A549 (cell line): ENCODE results near the gene PDLIM5. TPM values are rescaled to one million over a fixed set of nuclear protein-coding genes. Genes with fewer than 3 reads are reported as not detected.

Experiments
- ATAC-seq, 2 experiments: fragments of 200-7000 bp in 1 of 2; fragments of >200 bp in 1 of 2; cut with Nextera tagmentation in 1 of 2; cut with Tn5 transposase in 1 of 2; 3 replicates each; pipeline versions ENCODE4 v1.8.0 to v1.9.1; 2018 to 2020; ENCODE audit warnings: mild to moderate bottlenecking in 1 of 2, moderate library complexity in 1 of 2
- CTCF ChIA-PET: fragments of 300-600 bp; sonication (Branson Sonifier 250); formaldehyde crosslinking; extraction: SDS; loops from one replicate; lab custom pipeline; 2021; ENCODE audit warnings: antibody characterized with exemption, inconsistent platforms; lab: Yijun Ruan, JAX
- POLR2A ChIA-PET: fragments of 350-600 bp; formaldehyde crosslinking; extraction: SDS; loops from one replicate; lab custom pipeline; 2021; ENCODE audit warnings: antibody characterized with exemption, inconsistent platforms; lab: Yijun Ruan, JAX
- DNase-seq, 2 experiments: peaks; one replicate each; pipeline versions ENCODE4 v3.0.0 to v3.0.0-alpha.2; 2011 to 2016; ENCODE audit warnings: low read depth in 1 of 2, low spot score in 1 of 2
- FAIRE-seq: peaks from 2 replicates; lab custom pipeline; 2011; peaks lifted over from hg19 to GRCh38; lab: Jason Lieb, UNC
- H3K27ac ChIP-seq, 2 experiments: fragments of >200 bp; sonication (Bioruptor Twin); formaldehyde crosslinking; 3 replicates each; pipeline ENCODE4 v1.5.1; 2016 to 2017
- H3K4me1 ChIP-seq: fragments of >200 bp; sonication (Bioruptor Twin); formaldehyde crosslinking; 3 replicates; pipeline ENCODE4 v1.6.1; 2016
- H3K4me2 ChIP-seq: fragments of >200 bp; sonication (Bioruptor Twin); formaldehyde crosslinking; 3 replicates; pipeline ENCODE4 v1.6.1; 2016
- H3K4me3 ChIP-seq: fragments of >200 bp; sonication (Bioruptor Twin); formaldehyde crosslinking; 3 replicates; pipeline ENCODE4 v1.5.1; 2016
- H3K9me3 ChIP-seq: fragments of >200 bp; sonication (Bioruptor Twin); formaldehyde crosslinking; 3 replicates; pipeline ENCODE4 v1.6.1; 2016
- BCL3 ChIP-seq: fragments of >200 bp; sonication (Bioruptor Twin); formaldehyde crosslinking; IDR thresholded peaks from 3 replicates; pipeline ENCODE4 v1.6.1; 2016
- CBX8 ChIP-seq: fragments of 200-600 bp; sonication (generic); IDR thresholded peaks from 2 replicates; pipeline ENCODE4 v1.6.1; 2016
- CHD2 ChIP-seq: fragments of 150-350 bp; IDR thresholded peaks from 2 replicates; pipeline ENCODE4 v1.6.1; 2014; ENCODE audit warnings: low read length; ENCODE audit not compliant: partially characterized antibody
- CHD4 ChIP-seq: fragments of 200-600 bp; sonication (generic); IDR thresholded peaks from 2 replicates; pipeline ENCODE4 v1.6.1; 2016; ENCODE audit warnings: antibody characterized with exemption, mild to moderate bottlenecking, borderline replicate concordance
- FOSB ChIP-seq: fragments of 250-450 bp; sonication (Bioruptor Pico); IDR thresholded peaks from 2 replicates; pipeline ENCODE4 v1.5.0; 2020; ENCODE audit warnings: mild to moderate bottlenecking, moderate library complexity
- HEYL ChIP-seq: fragments of 250-450 bp; sonication (Bioruptor Pico); IDR thresholded peaks from 2 replicates; pipeline ENCODE4 v1.8.0; 2021; ENCODE audit warnings: mild to moderate bottlenecking, moderate library complexity
- HOXB13 ChIP-seq: fragments of 250-450 bp; sonication (Bioruptor Pico); IDR thresholded peaks from 2 replicates; pipeline ENCODE4 v1.5.0; 2020; ENCODE audit warnings: low read depth, mild to moderate bottlenecking, moderate library complexity
- JUN ChIP-seq, 2 experiments: fragments of >200 bp; sonication (Bioruptor Twin); formaldehyde crosslinking; IDR thresholded peaks; 2 replicates in 1 of 2; 3 replicates in 1 of 2; pipeline ENCODE4 v1.6.1; 2016 to 2017
- JUNB ChIP-seq: fragments of >200 bp; sonication (Bioruptor Twin); formaldehyde crosslinking; IDR thresholded peaks from 2 replicates; pipeline ENCODE4 v1.6.1; 2016
- KDM1A ChIP-seq: fragments of 200-600 bp; sonication (generic); IDR thresholded peaks from 2 replicates; pipeline ENCODE4 v1.6.1; 2016; ENCODE audit warnings: low read depth, mild to moderate bottlenecking
- MAX ChIP-seq: IDR thresholded peaks from 2 replicates; pipeline ENCODE4 v1.6.1; 2012
- MAZ ChIP-seq: fragments of 150-350 bp; IDR thresholded peaks from 2 replicates; pipeline ENCODE4 v1.6.1; 2014; ENCODE audit warnings: antibody characterized with exemption, low read depth, low read length, borderline replicate concordance
- PBX3 ChIP-seq: IDR thresholded peaks from 2 replicates; pipeline ENCODE4 v1.6.1; 2012
- PHF8 ChIP-seq: fragments of 200-600 bp; sonication (generic); IDR thresholded peaks from 2 replicates; pipeline ENCODE4 v1.6.1; 2016; ENCODE audit warnings: low read depth, mild to moderate bottlenecking, antibody characterized with exemption, moderate library complexity, borderline replicate concordance
- POLR2A ChIP-seq: IDR thresholded peaks from 2 replicates; pipeline ENCODE4 v1.6.1; 2012; ENCODE audit warnings: mild to moderate bottlenecking, low read length
- SMC3 ChIP-seq: fragments of >200 bp; sonication (Bioruptor Twin); formaldehyde crosslinking; IDR thresholded peaks from 3 replicates; pipeline ENCODE4 v1.6.1; 2018; ENCODE audit warnings: inconsistent platforms
- SREBF2 ChIP-seq: fragments of 450-650 bp; IDR thresholded peaks from 2 replicates; pipeline ENCODE4 v1.6.1; 2014; ENCODE audit warnings: mild to moderate bottlenecking, moderate library complexity
- TFCP2L1 ChIP-seq: fragments of 250-450 bp; sonication (Bioruptor Pico); IDR thresholded peaks from 2 replicates; pipeline ENCODE4 v1.5.0; 2021; ENCODE audit warnings: mild to moderate bottlenecking
- TP53 ChIP-seq: fragments of 250-450 bp; sonication (Bioruptor Pico); IDR thresholded peaks from 2 replicates; pipeline ENCODE4 v1.5.0; 2021; ENCODE audit warnings: mild to moderate bottlenecking, moderate library complexity
- ZC3H11A ChIP-seq: fragments of 450-650 bp; IDR thresholded peaks from 2 replicates; pipeline ENCODE4 v1.6.1; 2014; ENCODE audit warnings: antibody characterized with exemption, mild to moderate bottlenecking
- ZNF302 ChIP-seq: fragments of 250-450 bp; sonication (Bioruptor Pico); IDR thresholded peaks from 2 replicates; pipeline ENCODE4 v1.9.0; 2021; ENCODE audit warnings: inconsistent platforms, mild to moderate bottlenecking, moderate library complexity
- ZSCAN20 ChIP-seq: fragments of 250-450 bp; sonication (Bioruptor Pico); IDR thresholded peaks from 2 replicates; pipeline ENCODE4 v1.8.0; 2022; ENCODE audit warnings: mild to moderate bottlenecking, moderate library complexity
- WGBS: methylation state at CpG from one replicate; pipeline ENCODE4 v1.1.6; 2017; ENCODE audit errors: missing lambda C conversion rate; 5-methylcytosine and 5-hydroxymethylcytosine counted together
- polyA plus RNA-seq, 4 experiments: library from polyadenylated mRNA; depleted of rRNA in 3 of 4; stranded (reverse); fragments of >200 nt; fragmentation: RNase III in 1 of 4; extraction: RNeasy Plus Mini Kit Qiagen cat#74134 plus additional on column Dnase treatment in 1 of 4; gene quantifications; 2 replicates in 3 of 4; 3 replicates in 1 of 4; pipeline ENCODE4 v1.2.3, GENCODE V29; 2011 to 2017
- TF ChIP-seq, protein P1 (sequence below): IDR thresholded peaks from 2 replicates; pipeline ENCODE4 v1.6.1; 2012; ENCODE audit warnings: low read depth, borderline replicate concordance
- TF ChIP-seq, protein P2 (sequence below): fragments of 150-350 bp; IDR thresholded peaks from 2 replicates; pipeline ENCODE4 v1.6.1; 2014; ENCODE audit warnings: low read depth, mild to moderate bottlenecking, low read length
- TF ChIP-seq, protein P3 (sequence below): fragments of 250-450 bp; sonication (Bioruptor Pico); IDR thresholded peaks from 2 replicates; pipeline ENCODE4 v1.5.0; 2020; ENCODE audit warnings: low read depth, mild to moderate bottlenecking, moderate library complexity
- TF ChIP-seq, protein P4 (sequence below): fragments of 200-600 bp; sonication (generic); IDR thresholded peaks from 2 replicates; pipeline ENCODE4 v1.6.1; 2016; ENCODE audit warnings: antibody characterized with exemption, mild to moderate bottlenecking, moderate library complexity

Gene PDLIM5
- polyA plus RNA-seq, 2 of the 4 experiments (the other 2 are of a cell fraction) = 54.2 to 242 TPM

- TF ChIP-seq, protein P1, sequence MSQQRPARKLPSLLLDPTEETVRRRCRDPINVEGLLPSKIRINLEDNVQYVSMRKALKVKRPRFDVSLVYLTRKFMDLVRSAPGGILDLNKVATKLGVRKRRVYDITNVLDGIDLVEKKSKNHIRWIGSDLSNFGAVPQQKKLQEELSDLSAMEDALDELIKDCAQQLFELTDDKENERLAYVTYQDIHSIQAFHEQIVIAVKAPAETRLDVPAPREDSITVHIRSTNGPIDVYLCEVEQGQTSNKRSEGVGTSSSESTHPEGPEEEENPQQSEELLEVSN = no peak
- TF ChIP-seq, protein P2, sequence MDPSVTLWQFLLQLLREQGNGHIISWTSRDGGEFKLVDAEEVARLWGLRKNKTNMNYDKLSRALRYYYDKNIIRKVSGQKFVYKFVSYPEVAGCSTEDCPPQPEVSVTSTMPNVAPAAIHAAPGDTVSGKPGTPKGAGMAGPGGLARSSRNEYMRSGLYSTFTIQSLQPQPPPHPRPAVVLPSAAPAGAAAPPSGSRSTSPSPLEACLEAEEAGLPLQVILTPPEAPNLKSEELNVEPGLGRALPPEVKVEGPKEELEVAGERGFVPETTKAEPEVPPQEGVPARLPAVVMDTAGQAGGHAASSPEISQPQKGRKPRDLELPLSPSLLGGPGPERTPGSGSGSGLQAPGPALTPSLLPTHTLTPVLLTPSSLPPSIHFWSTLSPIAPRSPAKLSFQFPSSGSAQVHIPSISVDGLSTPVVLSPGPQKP = no peak
- TF ChIP-seq JUN (IDR thresholded peaks at IDR 0.05) (peak; percentile 52 to 62; a peak in 2 of 5 replicates), ZC3H11A (no peak), PBX3 (0 out of 2 replicates have a peak, but pooled peaks have one; percentile 20), SMC3 (peak; percentile 39; the same call in 2 of the 3 replicates), TP53 (CRISPR knock-in tag) (no peak), PHF8 (no peak)
- TF ChIP-seq, all 56 proteins: peak for 11
These were observed 239.1 kb downstream of the PDLIM5 start (continued) for GRCh38 chr4:94690851-94691254.

DNA sequence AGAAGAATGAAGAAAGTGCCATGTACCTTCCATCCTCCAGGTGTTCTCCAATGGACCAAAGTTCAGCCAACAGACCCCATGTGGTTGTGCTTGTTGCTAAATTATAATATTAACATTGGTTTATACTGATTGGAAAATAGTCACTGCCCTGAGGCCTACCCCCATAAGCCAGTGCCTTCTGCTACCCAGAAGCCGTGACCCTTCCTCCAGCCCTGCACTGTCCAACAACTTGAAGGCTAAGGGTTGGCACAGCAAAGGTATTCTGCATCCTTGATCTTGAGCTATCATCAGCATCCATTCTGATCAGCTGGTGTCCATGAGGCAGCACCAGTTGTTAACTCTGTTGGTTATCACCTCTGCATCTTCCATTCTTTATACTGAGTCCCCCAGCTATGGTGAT is 239.8 kb downstream of the PDLIM5 start:
- ATAC-seq (peak; percentile 49 to 52), FAIRE-seq (no peak), DNase-seq (no peak)
- Histone ChIP-seq H3K9me3 (no peaks in the 10 kb centered on the region), H3K4me3 (no peak overlapping the region), H3K4me1 (peaks cover 36% of the 10 kb centered on the region), H3K27ac (peak overlapping the region; percentile 83 to 84), H3K4me2 (peak overlapping the region; percentile 71)
- WGBS = 93% methylated on average over 1 of the region's 1 CpG
- CTCF ChIA-PET = interaction anchor here (0.9 to 1.5 kb wide), 3 partner anchors 10 to 39 kb away, joined by 3 to 4 read pairs (median 4); no protein-coding TSS in a partner anchor
- TF ChIP-seq CHD4 (no peak), MAX (no peak), TFCP2L1 (CRISPR knock-in tag) (no peak), POLR2A (no peak), CHD2 (no peak), PHF8 (no peak), ZNF302 (CRISPR knock-in tag) (no peak), HEYL (CRISPR knock-in tag) (no peak), ZSCAN20 (CRISPR knock-in tag) (no peak), PBX3 (no peak), KDM1A (no peak), SREBF2 (no peak), JUNB (no peak), FOSB (CRISPR knock-in tag) (no peak), CBX8 (no peak), BCL3 (no peak), MAZ (no peak), HOXB13 (CRISPR knock-in tag) (no peak)
- TF ChIP-seq, protein P3, sequence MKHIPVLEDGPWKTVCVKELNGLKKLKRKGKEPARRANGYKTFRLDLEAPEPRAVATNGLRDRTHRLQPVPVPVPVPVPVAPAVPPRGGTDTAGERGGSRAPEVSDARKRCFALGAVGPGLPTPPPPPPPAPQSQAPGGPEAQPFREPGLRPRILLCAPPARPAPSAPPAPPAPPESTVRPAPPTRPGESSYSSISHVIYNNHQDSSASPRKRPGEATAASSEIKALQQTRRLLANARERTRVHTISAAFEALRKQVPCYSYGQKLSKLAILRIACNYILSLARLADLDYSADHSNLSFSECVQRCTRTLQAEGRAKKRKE (CRISPR knock-in tag) = no peak
- TF ChIP-seq, protein P4, sequence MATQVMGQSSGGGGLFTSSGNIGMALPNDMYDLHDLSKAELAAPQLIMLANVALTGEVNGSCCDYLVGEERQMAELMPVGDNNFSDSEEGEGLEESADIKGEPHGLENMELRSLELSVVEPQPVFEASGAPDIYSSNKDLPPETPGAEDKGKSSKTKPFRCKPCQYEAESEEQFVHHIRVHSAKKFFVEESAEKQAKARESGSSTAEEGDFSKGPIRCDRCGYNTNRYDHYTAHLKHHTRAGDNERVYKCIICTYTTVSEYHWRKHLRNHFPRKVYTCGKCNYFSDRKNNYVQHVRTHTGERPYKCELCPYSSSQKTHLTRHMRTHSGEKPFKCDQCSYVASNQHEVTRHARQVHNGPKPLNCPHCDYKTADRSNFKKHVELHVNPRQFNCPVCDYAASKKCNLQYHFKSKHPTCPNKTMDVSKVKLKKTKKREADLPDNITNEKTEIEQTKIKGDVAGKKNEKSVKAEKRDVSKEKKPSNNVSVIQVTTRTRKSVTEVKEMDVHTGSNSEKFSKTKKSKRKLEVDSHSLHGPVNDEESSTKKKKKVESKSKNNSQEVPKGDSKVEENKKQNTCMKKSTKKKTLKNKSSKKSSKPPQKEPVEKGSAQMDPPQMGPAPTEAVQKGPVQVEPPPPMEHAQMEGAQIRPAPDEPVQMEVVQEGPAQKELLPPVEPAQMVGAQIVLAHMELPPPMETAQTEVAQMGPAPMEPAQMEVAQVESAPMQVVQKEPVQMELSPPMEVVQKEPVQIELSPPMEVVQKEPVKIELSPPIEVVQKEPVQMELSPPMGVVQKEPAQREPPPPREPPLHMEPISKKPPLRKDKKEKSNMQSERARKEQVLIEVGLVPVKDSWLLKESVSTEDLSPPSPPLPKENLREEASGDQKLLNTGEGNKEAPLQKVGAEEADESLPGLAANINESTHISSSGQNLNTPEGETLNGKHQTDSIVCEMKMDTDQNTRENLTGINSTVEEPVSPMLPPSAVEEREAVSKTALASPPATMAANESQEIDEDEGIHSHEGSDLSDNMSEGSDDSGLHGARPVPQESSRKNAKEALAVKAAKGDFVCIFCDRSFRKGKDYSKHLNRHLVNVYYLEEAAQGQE = no peak
- POLR2A ChIA-PET = no interaction called here
